SK-N-SH treated with all-trans-retinoic acid at 6 μM for 48 hours (cell line): Measurements from ENCODE around the gene PROCA1.

ENCODE experiments used
- ARNTL ChIP-seq: fragments of 450-650 bp; formaldehyde crosslinking; IDR thresholded peaks from 2 replicates; pipeline ENCODE4 v1.5.0; 2020; ENCODE audit warnings: low read depth, mild to moderate bottlenecking, moderate library complexity, borderline replicate concordance
- PATZ1 ChIP-seq: fragments of 250-450 bp; sonication (Bioruptor Pico); IDR thresholded peaks from 2 replicates; pipeline ENCODE4 v1.8.0; 2020; ENCODE audit warnings: mild to moderate bottlenecking, moderate library complexity, borderline replicate concordance
- SNAI2 ChIP-seq: fragments of 250-450 bp; sonication (Bioruptor Pico); IDR thresholded peaks from 2 replicates; pipeline ENCODE4 v1.5.0; 2020; ENCODE audit warnings: mild to moderate bottlenecking, moderate library complexity
- TCF4 ChIP-seq: fragments of 250-450 bp; sonication (Bioruptor Pico); IDR thresholded peaks from 2 replicates; pipeline ENCODE4 v1.8.0; 2021; ENCODE audit warnings: mild to moderate bottlenecking, moderate library complexity, borderline replicate concordance
- TOX ChIP-seq: fragments of 250-450 bp; sonication (Bioruptor Pico); IDR thresholded peaks from 2 replicates; pipeline ENCODE4 v1.8.0; 2021; ENCODE audit warnings: mild to moderate bottlenecking, moderate library complexity, borderline replicate concordance
- TSHZ2 ChIP-seq: fragments of 250-450 bp; sonication (Bioruptor Pico); IDR thresholded peaks from 2 replicates; pipeline ENCODE4 v1.5.0; 2020; ENCODE audit warnings: mild to moderate bottlenecking, moderate library complexity
- ZFP3 ChIP-seq: fragments of 250-450 bp; sonication (Bioruptor Pico); IDR thresholded peaks from 2 replicates; pipeline ENCODE4 v1.5.0; 2020; ENCODE audit warnings: mild to moderate bottlenecking, moderate library complexity
- ZFP30 ChIP-seq: fragments of 450-650 bp; formaldehyde crosslinking; IDR thresholded peaks from 2 replicates; pipeline ENCODE4 v1.5.0; 2022; ENCODE audit warnings: mild to moderate bottlenecking, moderate library complexity
- ZNF70 ChIP-seq: fragments of 450-650 bp; formaldehyde crosslinking; IDR thresholded peaks from 2 replicates; pipeline ENCODE4 v1.5.0; 2020; ENCODE audit warnings: mild to moderate bottlenecking, moderate library complexity

DNA sequence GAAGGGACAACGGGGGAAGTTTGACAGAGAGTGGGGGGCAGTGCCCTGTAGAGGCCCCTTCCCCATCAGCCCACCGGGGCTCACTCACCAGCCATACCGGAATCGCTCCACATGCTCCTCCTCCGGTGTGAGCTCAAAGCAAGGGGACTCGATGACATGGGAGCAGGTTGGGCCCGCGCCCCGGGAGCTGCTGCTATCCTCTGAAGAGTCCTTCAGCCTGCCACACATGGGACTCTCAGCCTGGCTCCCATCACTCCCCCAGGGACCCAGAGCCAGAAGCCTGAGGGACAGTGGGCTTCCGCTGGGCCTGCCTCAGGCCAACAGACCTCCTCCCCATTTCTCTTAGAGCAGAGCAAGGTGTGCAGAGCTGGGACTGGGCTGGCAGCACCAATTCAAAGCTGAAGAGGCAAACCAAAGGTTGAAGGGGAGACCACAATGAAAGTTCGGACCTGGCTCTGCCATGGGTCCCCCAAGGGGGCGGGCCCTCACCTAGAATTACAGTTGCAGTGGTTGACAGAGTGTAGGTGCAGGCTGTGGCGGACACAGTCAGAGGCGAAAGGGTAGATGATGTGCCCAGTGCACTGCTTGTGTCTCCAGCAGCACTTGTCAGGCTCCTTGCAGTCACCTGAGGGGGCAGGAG lies 7.3 kb downstream of the PROCA1 start:
- TF ChIP-seq SNAI2 (CRISPR knock-in tag) (no peak), PATZ1 (CRISPR knock-in tag) (no peak), ZFP3 (CRISPR knock-in tag) (no peak), ZNF70 (no peak), ZFP30 (no peak), TCF4 (no peak), TSHZ2 (no peak), TOX (CRISPR knock-in tag) (no peak), ARNTL (no peak)
